GM19328 (cell line): ENCODE results near the gene RBM6.
"Not testable (repeated sequence)": the region's sequence is repeated elsewhere in the genome, so short reads cannot be mapped to it uniquely, and the experiment has no call there.

Experiments used
- ATAC-seq: cut with Tn5 transposase; IDR thresholded peaks from one replicate; pipeline ENCODE4 v1.9.1; 2021; ENCODE audit warnings: mild to moderate bottlenecking, moderate library complexity; ENCODE audit not compliant: unreplicated experiment

RBM6 gene

GRCh38 chr3:49968346-49968745 lies 28.4 kb downstream of the RBM6 start:
- ATAC-seq: no peak

GRCh38 chr3:49972656-49973055 lies 32.7 kb downstream of the RBM6 start:
- no peak for ATAC-seq

- ATAC-seq: no peak
Observed at GRCh38 chr3:49976942-49977341, 37.0 kb downstream of the RBM6 start.

GRCh38 chr3:49984394-49984793 lies 44.4 kb downstream of the RBM6 start:
- ATAC-seq: no peak

GRCh38 chr3:49992326-49992725 lies 52.4 kb downstream of the RBM6 start:
- ATAC-seq: no peak

- ATAC-seq: no peak
Observed at GRCh38 chr3:49994476-49994875, 54.5 kb downstream of the RBM6 start.

- no peak for ATAC-seq
Observed at GRCh38 chr3:49996016-49996415, 56.1 kb downstream of the RBM6 start.

- ATAC-seq: no peak
Observed at GRCh38 chr3:49997862-49998261, 57.9 kb downstream of the RBM6 start.

- no peak for ATAC-seq
Observed at GRCh38 chr3:49998326-49998725, 58.4 kb downstream of the RBM6 start.

GRCh38 chr3:50001511-50001910 lies 61.6 kb downstream of the RBM6 start:
- no peak for ATAC-seq

GRCh38 chr3:50003216-50003615 lies 63.3 kb downstream of the RBM6 start:
- no peak for ATAC-seq

- no peak for ATAC-seq
Observed at GRCh38 chr3:50003824-50004223, 63.9 kb downstream of the RBM6 start.

- ATAC-seq: no peak
Observed at GRCh38 chr3:50008931-50009330, 69.0 kb downstream of the RBM6 start.

GRCh38 chr3:50010959-50011358 lies 71.0 kb downstream of the RBM6 start:
- no peak for ATAC-seq

GRCh38 chr3:50015918-50016317 lies 76.0 kb downstream of the RBM6 start:
- no peak for ATAC-seq

GRCh38 chr3:50028346-50028745 lies 88.4 kb downstream of the RBM6 start:
- no peak for ATAC-seq

GRCh38 chr3:50031201-50031600 lies 91.3 kb downstream of the RBM6 start:
- ATAC-seq: not testable (repeated sequence)

GRCh38 chr3:50044976-50045375 lies 105.0 kb downstream of the RBM6 start:
- no peak for ATAC-seq

- ATAC-seq: no peak
Observed at GRCh38 chr3:50047426-50047825, 107.5 kb downstream of the RBM6 start.

- no peak for ATAC-seq
Observed at GRCh38 chr3:50050361-50050760, 110.4 kb downstream of the RBM6 start.

- no peak for ATAC-seq
Observed at GRCh38 chr3:50057756-50058155, 117.8 kb downstream of the RBM6 start.

GRCh38 chr3:50068134-50068533 lies 128.2 kb downstream of the RBM6 start:
- no peak for ATAC-seq

- no peak for ATAC-seq
Observed at GRCh38 chr3:50078091-50078490, 138.1 kb downstream of the RBM6 start.

GRCh38 chr3:50078622-50079021 lies 138.7 kb downstream of the RBM6 start:
- no peak for ATAC-seq
